Ishikawa (cell line): ENCODE data around the gene AGTRAP.

Experiments used
- CEBPB ChIP-seq: IDR thresholded peaks from 2 replicates; pipeline ENCODE4 v1.6.1; 2012
- CREB1 ChIP-seq: IDR thresholded peaks from 2 replicates; pipeline ENCODE4 v1.6.1; 2012; ENCODE audit warnings: low read depth
- EGR1 ChIP-seq: IDR thresholded peaks from 2 replicates; pipeline ENCODE4 v1.6.1; 2012
- EP300 ChIP-seq: IDR thresholded peaks from 2 replicates; pipeline ENCODE4 v1.6.1; 2012; ENCODE audit warnings: borderline replicate concordance
- NFIC ChIP-seq: IDR thresholded peaks from 2 replicates; pipeline ENCODE4 v1.6.1; 2012
- RAD21 ChIP-seq: IDR thresholded peaks from 2 replicates; pipeline ENCODE4 v1.6.1; 2012; ENCODE audit warnings: low read depth
- TAF1 ChIP-seq: IDR thresholded peaks from 2 replicates; pipeline ENCODE4 v1.6.1; 2012; ENCODE audit warnings: low read depth, mild to moderate bottlenecking
- TEAD4 ChIP-seq: IDR thresholded peaks from 2 replicates; pipeline ENCODE4 v1.6.1; 2012
- USF1 ChIP-seq: IDR thresholded peaks from 2 replicates; pipeline ENCODE4 v1.6.1; 2012
- YY1 ChIP-seq: IDR thresholded peaks from 2 replicates; pipeline ENCODE4 v1.6.1; 2012; ENCODE audit warnings: low read depth
- ZBTB7A ChIP-seq: IDR thresholded peaks from 2 replicates; pipeline ENCODE4 v1.6.1; 2012; ENCODE audit warnings: low read depth
- TF ChIP-seq, protein P1 (sequence below): IDR thresholded peaks from 2 replicates; pipeline ENCODE4 v1.6.1; 2012; ENCODE audit warnings: low read depth, mild to moderate bottlenecking
- TF ChIP-seq, protein P2 (sequence below): IDR thresholded peaks from 2 replicates; pipeline ENCODE4 v1.6.1; 2012

DNA sequence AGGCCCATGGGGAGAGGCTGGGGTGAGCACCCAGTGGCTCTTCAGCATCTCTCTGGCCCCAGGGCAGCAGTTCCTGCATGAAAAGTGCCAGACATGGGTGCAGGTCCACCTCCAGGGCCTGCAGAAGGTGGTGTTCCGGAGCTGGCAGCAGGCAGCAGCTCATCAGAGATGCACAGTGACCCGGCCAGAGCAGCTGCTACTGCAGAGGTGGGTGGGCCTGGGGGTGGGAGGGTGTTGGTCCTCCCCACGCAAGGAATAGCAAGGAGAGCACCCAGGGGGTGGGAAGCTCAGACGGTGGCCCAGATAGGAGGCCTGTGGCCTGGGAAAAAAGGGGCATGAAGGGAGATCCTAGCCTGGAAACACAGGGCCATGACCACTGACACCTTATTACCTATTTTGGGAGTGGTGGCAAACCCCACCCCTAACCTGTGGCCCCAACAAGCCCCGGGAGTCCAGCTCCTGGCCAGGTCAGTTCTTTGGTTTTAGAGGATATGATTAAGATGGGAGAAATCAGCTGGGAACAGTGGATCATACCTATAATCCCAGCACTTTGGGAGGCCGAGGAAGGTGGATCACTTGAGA, 46.3 kb downstream of the AGTRAP start:
- TF ChIP-seq EP300 (no peak), USF1 (no peak), TAF1 (no peak), CREB1 (no peak), YY1 (no peak), RAD21 (no peak), ZBTB7A (no peak), EGR1 (no peak), CEBPB (no peak), TEAD4 (no peak), NFIC (no peak)
- TF ChIP-seq, protein P1, sequence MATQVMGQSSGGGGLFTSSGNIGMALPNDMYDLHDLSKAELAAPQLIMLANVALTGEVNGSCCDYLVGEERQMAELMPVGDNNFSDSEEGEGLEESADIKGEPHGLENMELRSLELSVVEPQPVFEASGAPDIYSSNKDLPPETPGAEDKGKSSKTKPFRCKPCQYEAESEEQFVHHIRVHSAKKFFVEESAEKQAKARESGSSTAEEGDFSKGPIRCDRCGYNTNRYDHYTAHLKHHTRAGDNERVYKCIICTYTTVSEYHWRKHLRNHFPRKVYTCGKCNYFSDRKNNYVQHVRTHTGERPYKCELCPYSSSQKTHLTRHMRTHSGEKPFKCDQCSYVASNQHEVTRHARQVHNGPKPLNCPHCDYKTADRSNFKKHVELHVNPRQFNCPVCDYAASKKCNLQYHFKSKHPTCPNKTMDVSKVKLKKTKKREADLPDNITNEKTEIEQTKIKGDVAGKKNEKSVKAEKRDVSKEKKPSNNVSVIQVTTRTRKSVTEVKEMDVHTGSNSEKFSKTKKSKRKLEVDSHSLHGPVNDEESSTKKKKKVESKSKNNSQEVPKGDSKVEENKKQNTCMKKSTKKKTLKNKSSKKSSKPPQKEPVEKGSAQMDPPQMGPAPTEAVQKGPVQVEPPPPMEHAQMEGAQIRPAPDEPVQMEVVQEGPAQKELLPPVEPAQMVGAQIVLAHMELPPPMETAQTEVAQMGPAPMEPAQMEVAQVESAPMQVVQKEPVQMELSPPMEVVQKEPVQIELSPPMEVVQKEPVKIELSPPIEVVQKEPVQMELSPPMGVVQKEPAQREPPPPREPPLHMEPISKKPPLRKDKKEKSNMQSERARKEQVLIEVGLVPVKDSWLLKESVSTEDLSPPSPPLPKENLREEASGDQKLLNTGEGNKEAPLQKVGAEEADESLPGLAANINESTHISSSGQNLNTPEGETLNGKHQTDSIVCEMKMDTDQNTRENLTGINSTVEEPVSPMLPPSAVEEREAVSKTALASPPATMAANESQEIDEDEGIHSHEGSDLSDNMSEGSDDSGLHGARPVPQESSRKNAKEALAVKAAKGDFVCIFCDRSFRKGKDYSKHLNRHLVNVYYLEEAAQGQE = no peak
- TF ChIP-seq, protein P2, sequence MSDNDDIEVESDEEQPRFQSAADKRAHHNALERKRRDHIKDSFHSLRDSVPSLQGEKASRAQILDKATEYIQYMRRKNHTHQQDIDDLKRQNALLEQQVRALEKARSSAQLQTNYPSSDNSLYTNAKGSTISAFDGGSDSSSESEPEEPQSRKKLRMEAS = no peak
